Ascending aorta (tissue), 2 donors: ENCODE results near the gene STAT2. TPM values are rescaled to one million over a fixed set of nuclear protein-coding genes. Genes with fewer than 3 reads are reported as not detected.
A peak's percentile ranks its signal among the peaks of the same experiment; 100 is the strongest.
"Not testable (repeated sequence)": the region's sequence is repeated elsewhere in the genome, so short reads cannot be mapped to it uniquely, and the experiment has no call there.

ENCODE experiments used
- DNase-seq, 2 donors: peaks; one replicate each; pipeline ENCODE4 v3.0.0-alpha.2; 2019; ENCODE audit warnings: low spot score in 2 of 2
- H3K27ac ChIP-seq, 2 donors: fragments of 200-600 bp; sonication (generic); one replicate each; pipeline ENCODE4 v1.5.1; 2016 to 2017; ENCODE audit warnings: mild to moderate bottlenecking in 1 of 2
- H3K27me3 ChIP-seq: fragments of 200-600 bp; sonication (generic); one replicate; pipeline ENCODE4 v1.5.1; 2017
- H3K36me3 ChIP-seq, 2 donors: fragments of 200-600 bp; sonication (generic); one replicate each; pipeline ENCODE4 v1.5.1; 2016
- H3K4me1 ChIP-seq, 2 donors: fragments of 200-600 bp; sonication (generic); one replicate each; pipeline ENCODE4 v1.5.1; 2016 to 2017; ENCODE audit warnings: mild to moderate bottlenecking in 1 of 2
- H3K4me3 ChIP-seq, 2 donors: fragments of 200-600 bp; sonication (generic); one replicate each; pipeline ENCODE4 v1.5.1; 2016 to 2017; ENCODE audit warnings: mild to moderate bottlenecking in 1 of 2
- H3K9me3 ChIP-seq, 2 donors: fragments of 200-600 bp; sonication (generic); one replicate each; pipeline ENCODE4 v1.5.1; 2016
- CTCF ChIP-seq, 3 experiments: fragments of 200-600 bp in 2 of 3; fragments of 450-650 bp in 1 of 3; sonication (generic) in 2 of 3; IDR thresholded peaks; one replicate each; pipeline ENCODE4 v1.5.1; 2016 to 2019; ENCODE audit warnings: antibody characterized with exemption in 3 of 3, mild to moderate bottlenecking in 1 of 3, moderate library complexity in 1 of 3
- intact Hi-C: fragments of 100-400 bp; cut with DNase I; formaldehyde crosslinking; loops from one replicate; pipeline ENCODE4 v1.15.1; 2023
- total RNA-seq: library from RNA; depleted of rRNA; stranded (reverse); fragments of >200 nt; gene quantifications from one replicate; pipeline ENCODE4 v1.1.0, GENCODE V29; 2016

Gene STAT2
- total RNA-seq, 1 donor from 2014 or later = 246 TPM

GRCh38 chr12:56326126-56326525 lies 33.8 kb downstream of the STAT2 start:
- no peak for TF ChIP-seq CTCF (IDR thresholded peaks at IDR 0.05)
- Histone ChIP-seq H3K36me3 (peaks cover 57 to 67% of the 10 kb centered on the region in 2 donors), H3K4me1 (no peaks in the 10 kb centered on the region), H3K27ac (no peak overlapping the region), H3K4me3 (no peak overlapping the region), H3K9me3 (no peaks in the 10 kb centered on the region), H3K27me3 (no peaks in the 10 kb centered on the region)
- intact Hi-C loops = no loop called here
- no peak for DNase-seq

GRCh38 chr12:56324206-56324605 lies 35.7 kb downstream of the STAT2 start:
- Histone ChIP-seq H3K27me3 (no peaks in the 10 kb centered on the region), H3K9me3 (no peaks in the 10 kb centered on the region), H3K4me3 (no peak overlapping the region), H3K4me1 (no peaks in the 10 kb centered on the region), H3K27ac (no peak overlapping the region), H3K36me3 (peaks cover 68 to 76% of the 10 kb centered on the region in 2 donors)
- intact Hi-C loops = no loop called here
- no peak for DNase-seq
- TF ChIP-seq CTCF (IDR thresholded peaks at IDR 0.05) = no peak

- H3K27ac ChIP-seq, intact Hi-C loops, DNase-seq, H3K9me3 ChIP-seq, H3K4me3 ChIP-seq, H3K27me3 ChIP-seq, H3K4me1 ChIP-seq: not testable (repeated sequence)
- H3K36me3 ChIP-seq = peaks cover 56 to 64% of the 10 kb centered on the region in 2 donors
These were observed 38.3 kb downstream of the STAT2 start for GRCh38 chr12:56321610-56322009.

GRCh38 chr12:56321027-56321426 lies 38.9 kb downstream of the STAT2 start:
- H3K9me3 ChIP-seq = no peaks in the 10 kb centered on the region
- no peaks in the 10 kb centered on the region for H3K4me1 ChIP-seq
- H3K27me3 ChIP-seq = no peaks in the 10 kb centered on the region
- H3K27ac ChIP-seq = no peak overlapping the region
- no peak overlapping the region for H3K4me3 ChIP-seq
- no peak for DNase-seq
- intact Hi-C loops = no loop called here
- TF ChIP-seq CTCF (IDR thresholded peaks at IDR 0.05) = no peak
- peaks cover 51 to 58% of the 10 kb centered on the region in 2 donors for H3K36me3 ChIP-seq

GRCh38 chr12:56317675-56318074 lies 42.2 kb downstream of the STAT2 start:
- TF ChIP-seq CTCF (IDR thresholded peaks at IDR 0.05) = no peak
- intact Hi-C loops = loop anchor here (5.0 kb wide), 2 partner anchors 45 to 200 kb away; partner anchors contain the start of genes APOF, RPL41, STAT2 and ZC3H10
- peaks cover 31 to 35% of the 10 kb centered on the region in 2 donors for H3K36me3 ChIP-seq

GRCh38 chr12:56315622-56316473 lies 44.1 kb downstream of the STAT2 start, which contains the start of gene CNPY2:
Gene CNPY2, minus strand, starts transcription at chr12:56315988. Its CDS starts 771 bp downstream, at chr12:56315217.
- peak in 2 of 3 experiments; percentile 6 to 16 for TF ChIP-seq CTCF (IDR thresholded peaks at IDR 0.05)
- peaks cover 26 to 28% of the 10 kb centered on the region in 2 donors for H3K36me3 ChIP-seq
- H3K27ac ChIP-seq = peak within 1 kb of the TSS; percentile 80 to 91
- H3K4me3 ChIP-seq = peak within 1 kb of the TSS; percentile 74 to 79
- intact Hi-C loops = loop anchor here (1.0 to 5.0 kb wide), 5 partner anchors 16 to 199 kb away; partner anchors contain the start of genes APOF, CS, PAN2 and RPL41
- no peaks in the 10 kb centered on the region for H3K9me3 ChIP-seq
- peak; percentile 90 to 98 for DNase-seq
- no peaks in the 10 kb centered on the region for H3K27me3 ChIP-seq
- H3K4me1 ChIP-seq = peaks cover 7 to 10% of the 10 kb centered on the region in 2 donors

More at GRCh38 chr12:56317675-56318074, 42.2 kb downstream of the STAT2 start:
- H3K27me3 ChIP-seq = no peaks in the 10 kb centered on the region
- DNase-seq = no peak
- H3K27ac ChIP-seq = no peak overlapping the region
- H3K4me1 ChIP-seq = peaks cover 7 to 10% of the 10 kb centered on the region in 2 donors
- H3K9me3 ChIP-seq = no peaks in the 10 kb centered on the region
- no peak overlapping the region for H3K4me3 ChIP-seq
